ENCODE results near the gene FRMD5. TPM values are rescaled to one million over a fixed set of nuclear protein-coding genes. Genes with fewer than 3 reads are reported as not detected.

Gene FRMD5
- polyA plus RNA-seq, 1 donor (not counting 4 experiments of a cell fraction or from before 2014, with no cell fraction given): 7.3 TPM

GRCh38 chr15:44038755-44039191 lies 156.3 kb downstream of the FRMD5 start:
- Histone ChIP-seq H3K4me1 (ENCODE audit: control insufficient read depth, extremely low read depth, insufficient read depth, low read length) (peaks cover 18% of the 10 kb centered on the region), H3K4me2 (ENCODE audit: control insufficient read depth, extremely low read depth, insufficient read depth, low read depth, low read length) (no peak overlapping the region), H3K4me3 (ENCODE audit: control insufficient read depth in 2 of 3, extremely low read depth in 1 of 3, insufficient read depth in 2 of 3, low read depth in 1 of 3, low read length in 3 of 3) (no peak overlapping the region), H3K79me2 (ENCODE audit: control insufficient read depth, insufficient read depth, low read length) (no peaks in the 10 kb centered on the region), H3K9me3 (ENCODE audit: control insufficient read depth, low read depth, low read length) (no peaks in the 10 kb centered on the region), H3K27ac (ENCODE audit: control insufficient read depth, insufficient read depth, low read length) (no peak overlapping the region), H4K20me1 (ENCODE audit: control insufficient read depth, extremely low read depth, insufficient read depth, low read length) (no peaks in the 10 kb centered on the region), H3K9ac (ENCODE audit: control insufficient read depth, extremely low read depth, insufficient read depth, low read length) (no peak overlapping the region), H2AFZ (ENCODE audit: control insufficient read depth, low read length) (no peak overlapping the region), H3K27me3 (ENCODE audit: control insufficient read depth, extremely low read depth, insufficient read depth, low read length) (no peaks in the 10 kb centered on the region), H3K36me3 (ENCODE audit: control insufficient read depth in 2 of 2, extremely low read depth in 1 of 2, insufficient read depth in 2 of 2, low read length in 2 of 2) (no peaks in the 10 kb centered on the region), H3K9me1 (ENCODE audit: control insufficient read depth, extremely low read depth, insufficient read depth, low read length) (peaks cover 2% of the 10 kb centered on the region)
- FAIRE-seq: no peak
- no peak for TF ChIP-seq EZH2 (IDR thresholded peaks at IDR 0.05; ENCODE audit: low read length)
- no peak for TF ChIP-seq CTCF (optimal IDR thresholded peaks at IDR 0.05 in 1 of 3, IDR thresholded peaks at IDR 0.05 in 1 of 3, conservative IDR thresholded peaks at IDR 0.05 in 1 of 3; ENCODE audit: extremely low read depth in 1 of 3, insufficient read depth in 2 of 3, low read length in 3 of 3)
- no peak for DNase-seq (ENCODE audit: low read depth, low spot score)
- dilution Hi-C loops (cut with MboI; ENCODE audit: extremely low pct_ligation_motif_present, low sequenced_read_pairs): no loop called here

- no peak overlapping the region for H3K27ac ChIP-seq (ENCODE audit: control insufficient read depth, insufficient read depth, low read length)
- no peak overlapping the region for H3K9ac ChIP-seq (ENCODE audit: control insufficient read depth, extremely low read depth, insufficient read depth, low read length)
- no peak overlapping the region for H3K4me3 ChIP-seq (ENCODE audit: control insufficient read depth in 2 of 3, extremely low read depth in 1 of 3, insufficient read depth in 2 of 3, low read depth in 1 of 3, low read length in 3 of 3)
- H3K36me3 ChIP-seq (ENCODE audit: control insufficient read depth in 2 of 2, extremely low read depth in 1 of 2, insufficient read depth in 2 of 2, low read length in 2 of 2): no peaks in the 10 kb centered on the region
- no peak overlapping the region for H3K4me2 ChIP-seq (ENCODE audit: control insufficient read depth, extremely low read depth, insufficient read depth, low read depth, low read length)
- dilution Hi-C loops (cut with MboI; ENCODE audit: extremely low pct_ligation_motif_present, low sequenced_read_pairs): no loop called here
- H3K9me3 ChIP-seq (ENCODE audit: control insufficient read depth, low read depth, low read length): no peaks in the 10 kb centered on the region
- no peak overlapping the region for H2AFZ ChIP-seq (ENCODE audit: control insufficient read depth, low read length)
- peaks cover 2% of the 10 kb centered on the region for H3K9me1 ChIP-seq (ENCODE audit: control insufficient read depth, extremely low read depth, insufficient read depth, low read length)
- TF ChIP-seq EZH2 (IDR thresholded peaks at IDR 0.05; ENCODE audit: low read length) (no peak), CTCF (optimal IDR thresholded peaks at IDR 0.05 in 1 of 3, IDR thresholded peaks at IDR 0.05 in 1 of 3, conservative IDR thresholded peaks at IDR 0.05 in 1 of 3; ENCODE audit: extremely low read depth in 1 of 3, insufficient read depth in 2 of 3, low read length in 3 of 3) (no peak)
- DNase-seq (ENCODE audit: low read depth, low spot score) (no peak), FAIRE-seq (no peak)
- no peaks in the 10 kb centered on the region for H4K20me1 ChIP-seq (ENCODE audit: control insufficient read depth, extremely low read depth, insufficient read depth, low read length)
- no peaks in the 10 kb centered on the region for H3K79me2 ChIP-seq (ENCODE audit: control insufficient read depth, insufficient read depth, low read length)
- H3K4me1 ChIP-seq (ENCODE audit: control insufficient read depth, extremely low read depth, insufficient read depth, low read length): peaks cover 18% of the 10 kb centered on the region
- H3K27me3 ChIP-seq (ENCODE audit: control insufficient read depth, extremely low read depth, insufficient read depth, low read length): no peaks in the 10 kb centered on the region
Observed at GRCh38 chr15:44035781-44036699, 159.0 kb downstream of the FRMD5 start.

Data from keratinocyte (primary cell).